GM04504 (cell line): ENCODE results near the gene BLOC1S6.
"Not testable (repeated sequence)": the region's sequence is repeated elsewhere in the genome, so short reads cannot be mapped to it uniquely, and the experiment has no call there.

Experiments used
- DNase-seq: peaks from one replicate; pipeline ENCODE4 v3.0.0-alpha.2; 2012; ENCODE audit warnings: low read depth

The BLOC1S6 gene

GRCh38 chr15:45641374-45641781 is 54.2 kb downstream of the BLOC1S6 start:
- DNase-seq: peak; percentile 90

- DNase-seq: peak; percentile 79
Measured at GRCh38 chr15:45641999-45642932, 55.1 kb downstream of the BLOC1S6 start.

- no peak for DNase-seq
Measured at GRCh38 chr15:45644437-45644836, 57.3 kb downstream of the BLOC1S6 start.

- peak; percentile 40 for DNase-seq
Measured at GRCh38 chr15:45645026-45645980, 58.1 kb downstream of the BLOC1S6 start.

- DNase-seq: no peak
Measured at GRCh38 chr15:45646220-45646619, 59.0 kb downstream of the BLOC1S6 start.

- no peak for DNase-seq
Measured at GRCh38 chr15:45647828-45648227, 60.6 kb downstream of the BLOC1S6 start.

- DNase-seq: peak; percentile 35
Measured at GRCh38 chr15:45648521-45649200, 61.5 kb downstream of the BLOC1S6 start.

GRCh38 chr15:45650007-45650406 is 62.8 kb downstream of the BLOC1S6 start:
- not testable (repeated sequence) for DNase-seq

GRCh38 chr15:45650889-45651525 is 63.8 kb downstream of the BLOC1S6 start:
- no peak for DNase-seq

GRCh38 chr15:45653702-45654424 is 66.7 kb downstream of the BLOC1S6 start:
- no peak for DNase-seq

- no peak for DNase-seq
Measured at GRCh38 chr15:45654749-45655148, 67.6 kb downstream of the BLOC1S6 start.

- no peak for DNase-seq
Measured at GRCh38 chr15:45657254-45657653, 70.1 kb downstream of the BLOC1S6 start.

- no peak for DNase-seq
Measured at GRCh38 chr15:45657764-45658545, 70.8 kb downstream of the BLOC1S6 start.
